ENCODE results near the gene DDX51. TPM values are rescaled to one million over a fixed set of nuclear protein-coding genes. Genes with fewer than 3 reads are reported as not detected.

Gene DDX51
- total and polyA plus RNA-seq, 4 donors: 2.5 to 7.5 (median 5.5) TPM

DNA sequence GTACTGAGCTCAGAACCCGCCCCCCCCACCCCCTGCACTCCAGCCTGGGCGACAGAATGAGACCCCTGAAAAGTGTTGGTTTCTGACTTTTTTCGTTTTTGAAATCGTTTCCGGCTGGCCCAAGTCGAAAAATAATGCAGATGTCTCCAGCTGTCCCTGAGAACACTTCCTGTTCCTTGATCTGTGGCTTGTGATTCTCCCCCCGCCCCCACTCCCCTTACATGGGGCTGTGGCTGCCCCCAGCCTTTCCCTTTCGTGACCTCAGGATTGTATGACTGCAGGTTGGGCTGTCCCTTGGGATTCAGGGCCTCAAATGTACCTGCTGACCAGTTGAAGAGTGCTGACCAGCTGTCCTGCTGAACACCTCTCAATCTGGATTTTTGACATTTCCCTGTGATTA lies 34.2 kb upstream of the DDX51 start (continued):
- TF ChIP-seq REST (IDR thresholded peaks at IDR 0.05): no peak
- no peak for TF ChIP-seq GABPA (IDR thresholded peaks at IDR 0.05 in 1 of 2, conservative IDR thresholded peaks at IDR 0.05 in 1 of 2)

DNA sequence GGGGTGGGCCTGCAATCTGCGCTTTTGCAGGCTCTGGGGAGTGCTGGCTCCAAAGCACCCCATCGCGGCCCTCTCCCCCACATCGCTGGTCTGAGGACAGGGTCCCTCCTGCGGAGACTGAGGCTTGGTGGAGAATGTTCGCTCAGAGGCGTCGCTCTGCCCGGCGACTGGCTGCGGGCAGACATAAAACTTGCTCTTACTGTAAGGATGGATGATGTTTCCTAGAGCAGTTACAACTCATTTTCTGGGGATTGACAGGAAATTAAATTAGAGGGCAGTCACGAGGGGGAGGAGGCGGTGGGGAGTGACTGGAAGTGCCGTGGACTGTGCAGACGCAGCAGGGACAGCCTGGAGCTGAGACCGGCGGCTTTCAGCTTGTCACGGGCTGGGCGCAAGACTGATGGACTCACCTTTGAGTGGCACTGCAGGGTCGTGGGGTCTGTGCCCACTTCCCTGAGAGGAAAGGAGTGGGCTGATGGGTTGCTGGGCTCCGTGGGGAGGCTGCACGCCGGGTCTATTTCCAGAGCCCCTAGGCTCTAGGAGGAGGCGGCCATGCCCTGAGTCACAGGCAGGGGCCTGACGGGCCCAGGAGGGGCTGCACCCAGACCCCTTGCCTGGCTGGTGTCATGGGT lies 32.9 kb upstream of the DDX51 start:
- no peak overlapping the region for H3K27ac ChIP-seq (ENCODE audit: low read depth in 1 of 2, low read length in 2 of 2)
- WGBS: 73% methylated on average over 25 of the region's 25 CpGs
- H3K36me3 ChIP-seq (ENCODE audit: control insufficient read depth in 4 of 4, insufficient read depth in 3 of 4, low read depth in 1 of 4, low read length in 3 of 4): no peaks in the 10 kb centered on the region
- TF ChIP-seq RXRA (IDR thresholded peaks at IDR 0.05) (no peak), HNF4A (conservative IDR thresholded peaks at IDR 0.05) (no peak), YY1 (IDR thresholded peaks at IDR 0.05) (no peak), SP1 (IDR thresholded peaks at IDR 0.05) (no peak), GABPA (IDR thresholded peaks at IDR 0.05 in 1 of 2, conservative IDR thresholded peaks at IDR 0.05 in 1 of 2) (no peak), RAD21 (IDR thresholded peaks at IDR 0.05) (no peak), ZBTB33 (IDR thresholded peaks at IDR 0.05) (no peak), FOXA1 (IDR thresholded peaks at IDR 0.05) (no peak), NR2F2 (IDR thresholded peaks at IDR 0.05) (no peak), FOXA2 (IDR thresholded peaks at IDR 0.05) (no peak), JUND (IDR thresholded peaks at IDR 0.05) (no peak)
- no peak overlapping the region for H3K4me3 ChIP-seq (ENCODE audit: low read depth in 1 of 3, low read length in 3 of 3)
- H3K27me3 ChIP-seq (ENCODE audit: control insufficient read depth in 4 of 4, insufficient read depth in 4 of 4, low read length in 3 of 4): peaks cover 0 to 6% (median 3%) of the 10 kb centered on the region in 4 donors
- H3K9ac ChIP-seq (ENCODE audit: low read depth in 1 of 2, low read length in 2 of 2): no peak overlapping the region
- no peak for DNase-seq (ENCODE audit: low spot score)
- no peaks in the 10 kb centered on the region for H3K9me3 ChIP-seq (ENCODE audit: control insufficient read depth in 4 of 4, low read length in 3 of 4)
- H3K4me1 ChIP-seq (ENCODE audit: control insufficient read depth in 4 of 4, insufficient read depth in 4 of 4, low read length in 3 of 4): no peaks in the 10 kb centered on the region

DNA sequence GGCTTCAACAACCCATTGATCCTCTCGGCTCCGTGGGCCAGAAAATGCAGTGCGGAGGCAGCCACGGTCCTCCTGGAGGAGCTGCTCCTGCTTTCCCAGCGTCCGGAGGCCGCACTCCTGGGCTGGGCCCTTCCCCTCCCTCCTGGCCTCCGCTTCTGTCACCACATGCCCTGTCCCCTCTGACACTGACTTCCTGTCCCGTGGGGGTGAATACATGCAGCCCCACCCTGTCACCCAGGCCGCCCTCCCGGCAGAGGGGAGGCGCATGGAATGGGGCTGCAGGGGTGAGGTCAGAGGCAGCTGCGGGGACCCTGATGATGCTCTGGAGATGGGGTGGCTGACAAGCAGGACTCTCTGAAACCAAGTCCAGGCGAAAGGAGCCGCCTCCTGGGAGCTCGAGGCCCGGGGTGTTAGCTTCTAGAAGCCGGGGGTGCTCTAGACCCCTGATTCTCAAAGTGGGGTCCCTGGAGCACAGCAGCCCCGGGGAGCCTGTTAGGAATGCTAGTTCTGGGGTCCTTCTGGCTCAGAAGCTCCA lies 32.3 kb upstream of the DDX51 start:
- TF ChIP-seq TAF1 (conservative IDR thresholded peaks at IDR 0.05) (no peak), REST (IDR thresholded peaks at IDR 0.05) (no peak), ATF3 (IDR thresholded peaks at IDR 0.05) (no peak), RAD21 (IDR thresholded peaks at IDR 0.05) (no peak), NR2F2 (IDR thresholded peaks at IDR 0.05) (no peak), CTCF (IDR thresholded peaks at IDR 0.05; ENCODE audit: low read depth, low read length, missing input control) (no peak), GABPA (IDR thresholded peaks at IDR 0.05 in 1 of 2, conservative IDR thresholded peaks at IDR 0.05 in 1 of 2) (no peak), HNF4G (IDR thresholded peaks at IDR 0.05) (no peak)
- Histone ChIP-seq H3K36me3 (ENCODE audit: control insufficient read depth in 4 of 4, insufficient read depth in 3 of 4, low read depth in 1 of 4, low read length in 3 of 4) (no peaks in the 10 kb centered on the region), H3K9me3 (ENCODE audit: control insufficient read depth in 4 of 4, low read length in 3 of 4) (no peaks in the 10 kb centered on the region), H3K4me1 (ENCODE audit: control insufficient read depth in 4 of 4, insufficient read depth in 4 of 4, low read length in 3 of 4) (no peaks in the 10 kb centered on the region), H3K9ac (ENCODE audit: low read depth in 1 of 2, low read length in 2 of 2) (no peak overlapping the region), H3K4me3 (ENCODE audit: low read depth in 1 of 3, low read length in 3 of 3) (no peak overlapping the region), H3K27ac (ENCODE audit: low read depth in 1 of 2, low read length in 2 of 2) (no peak overlapping the region), H3K27me3 (ENCODE audit: control insufficient read depth in 4 of 4, insufficient read depth in 4 of 4, low read length in 3 of 4) (peaks cover 0 to 6% (median 3%) of the 10 kb centered on the region in 4 donors)
- 60% methylated on average over 19 of the region's 19 CpGs for WGBS
- DNase-seq (ENCODE audit: low spot score): no peak

Data from liver (tissue), 9 donors.